ENCODE results near the gene PMVK. TPM values are rescaled to one million over a fixed set of nuclear protein-coding genes. Genes with fewer than 3 reads are reported as not detected.
A peak's percentile ranks its signal among the peaks of the same experiment; 100 is the strongest.

Gene PMVK
- 26.3 and 30.2 TPM in 2 replicates for total RNA-seq (2021)
- long read RNA-seq, transcript PMVK-201 (5 exons, 1,280 nt) = major isoform, 165 of 175 reads
- long read RNA-seq, partial matches to known transcripts = 0 of 175 reads
- long read RNA-seq, other reads (novel, unspliced or antisense) = 10 of 175 reads

DNA sequence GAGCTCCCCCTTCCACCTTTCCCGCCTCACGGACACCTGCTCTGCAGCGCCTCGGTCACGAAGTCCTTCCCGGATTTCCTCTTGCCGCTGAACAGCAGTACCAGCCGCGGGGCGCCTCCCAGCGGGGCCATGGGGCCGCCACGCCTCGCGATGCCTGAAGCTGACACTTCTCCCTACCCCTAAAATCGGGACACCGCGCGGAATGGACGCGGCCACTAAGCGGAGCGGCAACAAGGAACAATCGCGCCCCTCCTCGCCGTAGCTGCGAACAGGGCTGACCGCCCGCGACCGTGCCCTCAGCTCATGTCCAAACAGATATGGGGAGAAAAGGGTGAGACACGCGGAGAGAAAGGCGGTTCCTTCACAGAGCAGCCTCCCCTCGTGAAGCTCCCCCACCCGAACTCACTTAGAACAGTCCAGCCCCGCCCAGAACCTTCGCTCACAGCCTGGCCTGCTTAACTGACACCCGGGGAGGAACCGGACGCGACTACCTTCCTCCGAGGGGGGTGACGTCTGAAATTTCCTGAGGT lies at the start of gene PMVK:
Gene PMVK, minus strand, starts transcription at position 165 of the 530 bp plus-strand sequence. Its CDS starts 34 bp downstream, at position 131.
- WGBS (ENCODE audit: extremely low coverage, insufficient read length, low lambda C conversion rate) = no CpG with 5 or more reads among the region's 45 CpGs
- Histone ChIP-seq H3K4ac (ENCODE audit: low read depth, low read length) (no peak within 1 kb of the TSS), H2AFZ (ENCODE audit: low read length) (peak within 1 kb of the TSS; percentile 66), H3K27me3 (ENCODE audit: insufficient read depth, low read length) (no peaks in the 10 kb centered on the region), H2BK5ac (ENCODE audit: insufficient read length, low read length) (peak within 1 kb of the TSS; percentile 79), H3K9ac (ENCODE audit: extremely low read depth, insufficient read length, low read length) (peak within 1 kb of the TSS; percentile 96), H4K91ac (ENCODE audit: insufficient read length, low read depth, low read length) (peak within 1 kb of the TSS; percentile 0), H3K9me3 (ENCODE audit: control insufficient read depth, low read depth, low read length) (no peaks in the 10 kb centered on the region), H2BK120ac (ENCODE audit: low read depth, low read length, poor library complexity, severe bottlenecking) (peak within 1 kb of the TSS; percentile 95), H2BK20ac (ENCODE audit: low read depth, low read length, poor library complexity, severe bottlenecking) (peak within 1 kb of the TSS; percentile 91), H3K23ac (ENCODE audit: insufficient read length, low read depth, low read length) (no peak within 1 kb of the TSS), H3K4me1 (ENCODE audit: insufficient read depth, low read length) (peaks cover 3% of the 10 kb centered on the region), H3K56ac (ENCODE audit: insufficient read length, low read depth, low read length) (peak within 1 kb of the TSS; percentile 48), H3K27ac (ENCODE audit: insufficient read length, low read depth, low read length) (peak within 1 kb of the TSS; percentile 74), H3K4me2 (ENCODE audit: insufficient read depth, insufficient read length, low read length) (peak within 1 kb of the TSS; percentile 93), H3K18ac (ENCODE audit: insufficient read length, low read depth, low read length) (peak within 1 kb of the TSS; percentile 100), H2BK15ac (ENCODE audit: low read depth, low read length) (no peak within 1 kb of the TSS), H2AK5ac (ENCODE audit: insufficient read length, low read length) (no peak within 1 kb of the TSS), H3T11ph (ENCODE audit: low read length) (peak within 1 kb of the TSS; percentile 92), H3K79me2 (ENCODE audit: insufficient read depth, low read length) (no peaks in the 10 kb centered on the region), H4K8ac (replicated peaks; ENCODE audit: insufficient read length, low read depth, low read length) (peak within 1 kb of the TSS; percentile 22), H4K20me1 (ENCODE audit: control insufficient read depth, insufficient read depth, insufficient read length) (no peaks in the 10 kb centered on the region), H2BK12ac (ENCODE audit: insufficient read length, low read depth, low read length) (peak within 1 kb of the TSS; percentile 70), H3K23me2 (ENCODE audit: insufficient read length, low read depth, low read length, poor library complexity, severe bottlenecking) (peaks cover 11% of the 10 kb centered on the region), H4K5ac (ENCODE audit: insufficient read length, low read depth, low read length) (peak within 1 kb of the TSS; percentile 84), H3K14ac (ENCODE audit: insufficient read depth, low read length) (peak within 1 kb of the TSS; percentile 99), H3K79me1 (ENCODE audit: insufficient read depth, low read depth, low read length, poor library complexity, severe bottlenecking) (no peaks in the 10 kb centered on the region)
- Mint-ChIP-seq H3K27me3 (ENCODE audit: low read depth) (no peaks in the 10 kb centered on the region; the same call in 1 of the 2 replicates), H3K4me1 (peaks cover 30 to 32% of the 10 kb centered on the region in 2 experiments), H3K27ac (peak within 1 kb of the TSS; percentile 99 to 100 (median 99)), H3K9me3 (no peaks in the 10 kb centered on the region; a peak in 2 of 5 replicates), H3K36me3 (ENCODE audit: insufficient read depth in 1 of 3, low read depth in 3 of 3) (no peaks in the 10 kb centered on the region; a peak in 1 of 7 replicates), H3K4me3 (peak within 1 kb of the TSS; percentile 81 to 93)
- TF ChIP-seq, protein P1, sequence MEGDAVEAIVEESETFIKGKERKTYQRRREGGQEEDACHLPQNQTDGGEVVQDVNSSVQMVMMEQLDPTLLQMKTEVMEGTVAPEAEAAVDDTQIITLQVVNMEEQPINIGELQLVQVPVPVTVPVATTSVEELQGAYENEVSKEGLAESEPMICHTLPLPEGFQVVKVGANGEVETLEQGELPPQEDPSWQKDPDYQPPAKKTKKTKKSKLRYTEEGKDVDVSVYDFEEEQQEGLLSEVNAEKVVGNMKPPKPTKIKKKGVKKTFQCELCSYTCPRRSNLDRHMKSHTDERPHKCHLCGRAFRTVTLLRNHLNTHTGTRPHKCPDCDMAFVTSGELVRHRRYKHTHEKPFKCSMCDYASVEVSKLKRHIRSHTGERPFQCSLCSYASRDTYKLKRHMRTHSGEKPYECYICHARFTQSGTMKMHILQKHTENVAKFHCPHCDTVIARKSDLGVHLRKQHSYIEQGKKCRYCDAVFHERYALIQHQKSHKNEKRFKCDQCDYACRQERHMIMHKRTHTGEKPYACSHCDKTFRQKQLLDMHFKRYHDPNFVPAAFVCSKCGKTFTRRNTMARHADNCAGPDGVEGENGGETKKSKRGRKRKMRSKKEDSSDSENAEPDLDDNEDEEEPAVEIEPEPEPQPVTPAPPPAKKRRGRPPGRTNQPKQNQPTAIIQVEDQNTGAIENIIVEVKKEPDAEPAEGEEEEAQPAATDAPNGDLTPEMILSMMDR (conservative IDR thresholded peaks at IDR 0.05) = peak; percentile 28; the same call in 1 of the 3 replicates
- peak; percentile 96 for DNase-seq

Data from H9 (cell line).